ENCODE measurements around the gene MSRB1.

DNA sequence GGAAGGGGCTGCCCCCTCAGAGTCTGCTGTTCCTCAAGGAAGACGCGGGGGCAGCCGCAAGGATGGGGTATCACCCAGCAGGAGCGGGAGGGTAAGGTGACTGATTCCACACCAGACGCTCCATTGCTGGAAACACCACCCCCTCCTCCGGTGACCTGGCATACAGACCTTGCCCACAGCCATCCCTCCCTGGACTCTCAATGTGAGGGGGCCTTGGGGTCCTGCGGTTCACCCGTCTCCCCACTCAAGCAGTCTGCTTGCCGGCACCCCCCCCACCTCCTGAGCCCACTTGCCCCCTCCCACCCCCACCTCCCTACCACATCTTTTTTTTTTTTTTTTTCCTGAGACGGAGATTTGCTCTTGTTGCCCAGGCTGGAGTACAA is 12.7 kb downstream of the MSRB1 start:
- TF ChIP-seq KDM1A (IDR thresholded peaks at IDR 0.05) (no peak), MEF2A (IDR thresholded peaks at IDR 0.05; ENCODE audit: control insufficient read depth, low read depth, low read length) (no peak), CBX3 (IDR thresholded peaks at IDR 0.05; ENCODE audit: borderline replicate concordance in 1 of 2, low read length in 2 of 2) (no peak), FOXJ3 (CRISPR knock-in tag; IDR thresholded peaks at IDR 0.05) (no peak), EZH2 (IDR thresholded peaks at IDR 0.05; ENCODE audit: borderline replicate concordance, low read depth, low read length) (no peak)
